Stimulated activated CD8-positive, alpha-beta memory T cell treated with anti-CD3 and anti-CD28 coated beads, Interleukin-15, amount 100 ng/mL, for 4 hours (primary cell): ENCODE data around the gene IL10RB.
"Not testable (repeated sequence)": the region's sequence is repeated elsewhere in the genome, so short reads cannot be mapped to it uniquely, and the experiment has no call there.

Source experiments
- DNase-seq, 2 donors: peaks; one replicate each; pipeline ENCODE4 v3.0.0-alpha.2; 2020; ENCODE audit warnings: low read depth in 2 of 2

The IL10RB gene

DNA sequence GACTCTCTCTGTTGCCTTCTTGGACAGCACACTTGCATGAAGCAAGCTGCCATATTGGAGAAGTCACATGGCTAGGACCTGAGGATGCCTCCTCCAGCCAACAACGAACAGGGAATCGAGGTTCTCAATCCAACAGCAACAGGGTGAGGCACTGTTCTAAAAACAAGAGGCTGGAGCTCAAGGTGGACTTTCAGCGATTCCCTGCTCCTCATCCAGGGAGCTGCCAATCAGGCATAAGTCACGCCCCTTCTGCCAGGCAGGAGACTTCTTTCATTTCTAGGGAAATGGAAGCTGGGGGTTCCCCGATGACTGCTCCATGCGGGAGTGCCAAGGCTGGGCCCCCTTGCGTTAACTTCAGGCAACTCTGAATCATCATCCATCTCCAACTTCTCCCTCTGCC is 35.9 kb downstream of the IL10RB start:
- no peak for DNase-seq

DNA sequence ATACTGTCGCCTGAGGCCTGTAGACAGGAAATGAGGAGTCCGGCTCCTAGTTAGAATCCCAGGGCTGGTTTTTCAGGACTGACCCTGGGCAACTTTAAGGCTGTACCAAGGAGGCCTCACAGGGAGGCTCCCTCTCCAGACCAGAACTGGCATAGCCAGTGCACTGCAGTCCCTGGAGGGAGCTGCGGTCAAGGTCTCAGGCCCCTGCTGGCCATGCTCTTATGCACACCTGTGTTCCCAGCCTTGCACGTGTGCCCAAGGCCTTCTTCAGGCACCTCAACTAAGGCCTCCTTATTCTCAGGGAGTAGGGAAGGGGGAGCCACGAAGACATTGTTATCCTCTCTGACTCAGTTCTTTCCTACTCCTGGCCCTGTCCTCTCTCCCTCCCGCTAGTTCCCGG is 36.6 kb downstream of the IL10RB start:
- no peak for DNase-seq

GRCh38 chr21:33305344-33305671 is 39.1 kb downstream of the IL10RB start:
- no peak for DNase-seq

DNA sequence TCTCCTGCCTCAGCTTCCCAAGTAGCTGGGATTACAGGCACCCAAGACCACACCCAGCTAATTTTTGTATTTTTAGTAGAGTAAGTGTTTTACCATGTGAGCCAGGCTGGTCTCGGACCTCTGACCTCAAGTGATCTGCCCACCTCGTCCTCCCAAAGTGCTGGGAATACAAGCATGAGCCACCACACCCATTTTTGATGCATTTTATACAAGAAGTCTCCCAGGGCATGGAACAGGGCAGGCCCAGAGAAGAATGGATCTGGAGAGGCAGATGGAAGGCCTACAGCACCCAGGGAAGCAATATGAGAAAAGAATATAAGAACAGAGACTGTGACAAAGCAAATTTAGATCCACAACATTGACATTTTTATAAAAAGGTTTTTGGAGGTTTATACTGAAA is 39.8 kb downstream of the IL10RB start:
- no peak for DNase-seq

DNA sequence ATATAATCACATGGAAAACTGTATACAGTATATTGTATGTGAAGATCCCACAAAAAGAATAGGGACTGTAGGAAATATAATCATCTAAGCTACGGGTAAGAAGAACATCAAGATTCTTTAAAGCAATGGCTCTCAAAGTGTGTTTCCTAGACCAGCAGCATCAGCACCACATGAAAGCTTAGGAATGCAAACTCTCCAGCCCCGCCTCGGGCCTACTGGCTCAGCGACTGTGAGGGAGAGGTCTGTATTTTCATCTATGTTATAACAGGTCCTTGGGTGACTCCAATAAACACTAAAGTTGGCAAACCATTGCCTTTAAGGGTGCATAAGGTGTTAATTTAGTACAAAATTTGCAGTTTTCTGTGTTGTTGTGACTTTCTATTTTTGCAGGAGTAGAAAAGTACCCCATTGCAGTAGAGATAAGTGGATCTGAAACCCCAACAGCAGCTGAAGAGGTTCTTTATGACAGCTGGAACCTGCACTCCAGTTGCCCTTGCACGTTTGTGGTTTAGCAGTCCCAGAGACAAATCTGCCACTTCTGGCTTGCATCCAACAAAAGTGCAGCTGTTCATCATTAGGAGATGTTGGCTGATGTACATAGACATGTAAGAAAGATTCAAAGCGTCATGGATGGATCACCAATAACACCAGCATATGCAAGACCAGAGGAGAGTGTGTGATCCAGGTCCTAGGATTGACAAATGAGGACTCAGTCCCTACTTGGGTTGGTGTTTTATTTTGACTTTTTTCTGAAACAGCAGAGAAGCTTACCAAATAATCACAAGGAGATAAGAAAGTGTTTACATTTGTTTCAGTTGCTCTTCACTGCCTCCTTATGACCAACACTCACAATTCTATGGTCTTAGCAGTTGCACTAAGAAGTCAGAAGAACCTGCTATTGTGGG is 42.7 kb downstream of the IL10RB start:
- no peak for DNase-seq

- DNase-seq, result no peak
Measured at GRCh38 chr21:33309778-33310177, 43.6 kb downstream of the IL10RB start.

GRCh38 chr21:33312121-33312520 is 46.0 kb downstream of the IL10RB start:
- DNase-seq, result no peak

DNA sequence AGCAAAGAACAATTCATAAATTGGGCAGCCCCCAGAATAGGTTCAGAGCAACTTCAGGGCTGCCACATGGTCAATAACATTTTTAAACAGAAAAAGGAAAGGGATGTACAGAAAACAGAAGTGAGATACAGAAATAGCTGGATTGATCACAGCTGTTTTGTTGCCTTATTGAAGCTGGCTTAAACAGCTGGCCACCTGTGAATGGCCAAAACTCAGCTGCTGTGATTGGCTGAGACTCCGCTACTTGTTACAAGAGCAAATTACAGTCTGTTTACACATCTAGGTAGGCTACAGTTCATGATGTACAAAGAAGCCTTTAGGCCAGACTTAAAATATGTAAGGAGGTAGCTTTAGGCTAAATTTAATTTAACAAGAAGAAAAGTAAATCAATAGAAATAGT is 47.0 kb downstream of the IL10RB start:
- no peak for DNase-seq

- no peak for DNase-seq
Measured at GRCh38 chr21:33313611-33314010, 47.4 kb downstream of the IL10RB start.

GRCh38 chr21:33314111-33314510 is 47.9 kb downstream of the IL10RB start:
- no peak for DNase-seq

- DNase-seq, result no peak
Measured at GRCh38 chr21:33315946-33316710, 50.0 kb downstream of the IL10RB start.

GRCh38 chr21:33317145-33317544 is 51.0 kb downstream of the IL10RB start:
- no peak for DNase-seq

DNA sequence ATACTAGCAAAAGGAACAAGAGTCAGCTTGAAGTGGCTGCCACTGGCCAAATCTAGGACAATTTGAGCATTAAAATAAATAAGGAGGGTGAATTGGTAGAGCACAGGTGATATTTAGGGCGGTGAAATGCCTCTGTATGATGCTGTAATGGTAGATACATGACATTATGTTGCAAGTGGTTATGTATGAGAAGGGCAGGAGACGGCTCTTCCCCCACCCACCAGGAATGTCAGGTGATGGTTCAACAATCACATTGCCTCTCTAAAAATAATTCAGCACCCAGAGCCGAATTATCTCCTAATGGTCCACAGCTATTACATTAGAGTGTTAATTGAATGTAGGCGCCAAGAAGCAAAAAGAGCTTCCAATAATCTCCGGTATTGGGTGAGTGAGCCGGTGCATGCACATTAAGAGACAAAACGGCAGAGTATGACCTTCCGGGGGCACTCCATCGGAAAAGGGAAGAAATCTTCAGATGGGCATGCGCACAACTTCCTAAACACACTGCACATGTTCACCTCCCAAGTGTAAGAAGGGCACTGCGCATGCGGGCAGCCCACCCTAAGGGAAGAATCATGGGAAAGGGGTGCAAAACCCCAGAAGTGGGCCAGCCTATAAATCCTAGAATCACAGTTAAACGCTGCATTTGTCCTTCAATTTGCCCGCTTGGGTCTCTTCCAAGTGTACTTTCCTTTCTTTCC is 51.8 kb downstream of the IL10RB start:
- no peak for DNase-seq

DNA sequence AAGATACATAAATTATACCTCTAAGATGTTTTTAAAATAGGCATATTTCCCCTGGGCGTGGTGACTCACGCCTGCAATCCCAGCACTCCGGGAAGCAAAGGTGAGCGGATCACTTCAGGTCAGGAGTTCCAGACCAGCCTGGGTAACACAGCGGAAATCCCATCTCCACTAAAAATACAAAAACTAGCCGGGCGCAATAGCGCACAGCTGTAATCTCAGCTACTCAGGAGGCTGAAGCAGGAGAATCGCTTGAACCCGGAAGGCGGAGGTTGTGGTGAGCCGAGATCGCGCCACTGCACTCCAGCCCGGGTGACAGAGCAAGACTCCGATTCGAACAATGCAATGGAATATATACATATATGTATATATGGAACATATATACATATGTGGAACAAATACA is 54.8 kb downstream of the IL10RB start:
- not testable (repeated sequence) for DNase-seq

DNA sequence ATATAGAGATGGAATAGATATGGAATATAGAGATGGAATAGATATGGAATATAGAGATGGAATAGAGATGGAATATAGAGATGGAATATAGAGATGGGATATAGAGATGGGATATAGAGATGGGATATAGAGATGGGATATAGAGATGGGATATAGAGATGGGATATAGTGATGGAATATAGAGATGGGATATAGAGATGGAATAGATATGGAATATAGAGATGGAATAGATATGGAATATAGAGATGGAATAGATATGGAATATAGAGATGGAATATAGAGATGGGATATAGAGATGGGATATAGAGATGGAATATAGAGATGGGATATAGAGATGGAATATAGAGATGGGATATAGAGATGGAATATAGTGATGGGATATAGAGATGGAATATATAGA is 57.4 kb downstream of the IL10RB start:
- DNase-seq, result not testable (repeated sequence)

DNA sequence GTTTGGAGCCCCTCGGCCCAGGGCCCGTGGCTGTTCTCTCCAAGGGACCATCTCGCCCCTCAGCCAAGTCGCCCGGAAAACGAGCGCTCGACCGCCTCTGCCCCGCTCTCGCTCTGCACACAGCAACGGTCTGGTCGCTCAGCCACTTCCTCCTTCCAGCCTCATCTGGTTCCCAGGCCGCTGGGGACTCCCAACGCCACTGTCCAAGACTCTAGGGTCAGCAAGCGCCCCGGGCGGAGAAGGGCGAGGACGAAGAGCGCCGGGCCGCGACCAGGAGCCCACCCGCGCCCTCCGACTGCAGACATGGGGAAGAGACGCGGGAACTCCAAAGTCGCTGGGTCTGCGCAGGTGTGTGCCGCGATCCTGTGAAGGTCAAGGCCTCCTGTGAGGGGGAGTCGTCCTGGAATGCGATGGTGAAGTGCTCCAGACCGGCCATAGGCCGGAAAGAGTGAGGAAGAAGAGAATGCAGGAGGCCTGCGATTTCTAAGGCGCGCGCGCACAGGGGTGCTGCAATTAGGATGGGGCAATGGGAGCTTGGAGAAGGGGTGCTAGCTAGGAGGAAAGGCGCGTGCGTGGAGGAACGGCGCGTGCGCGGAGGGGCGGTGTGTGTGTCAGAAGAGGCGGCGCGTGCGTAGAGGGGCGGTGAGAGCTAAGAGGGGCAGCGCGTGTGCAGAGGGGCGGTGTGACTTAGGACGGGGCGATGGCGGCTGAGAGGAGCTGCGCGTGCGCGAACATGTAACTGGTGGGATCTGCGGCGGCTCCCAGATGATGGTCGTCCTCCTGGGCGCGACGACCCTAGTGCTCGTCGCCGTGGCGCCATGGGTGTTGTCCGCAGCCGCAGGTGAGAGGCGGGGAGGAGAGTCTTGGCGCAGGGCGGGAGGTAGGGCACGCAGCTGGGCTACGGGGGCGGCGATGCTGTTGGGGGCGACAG is 58.4 kb downstream of the IL10RB start, which contains the start of gene IFNAR1:
TSS of gene IFNAR1 (plus strand) at position 680 of the 931 bp plus-strand sequence. CDS start at position 766, 86 bp downstream.
- DNase-seq, result peak; percentile 96 to 97

GRCh38 chr21:33325222-33326067 is 59.3 kb downstream of the IL10RB start:
- DNase-seq, result peak in 1 of 2 donors; percentile 53

- no peak for DNase-seq
Measured at GRCh38 chr21:33327326-33327725, 61.2 kb downstream of the IL10RB start.

DNA sequence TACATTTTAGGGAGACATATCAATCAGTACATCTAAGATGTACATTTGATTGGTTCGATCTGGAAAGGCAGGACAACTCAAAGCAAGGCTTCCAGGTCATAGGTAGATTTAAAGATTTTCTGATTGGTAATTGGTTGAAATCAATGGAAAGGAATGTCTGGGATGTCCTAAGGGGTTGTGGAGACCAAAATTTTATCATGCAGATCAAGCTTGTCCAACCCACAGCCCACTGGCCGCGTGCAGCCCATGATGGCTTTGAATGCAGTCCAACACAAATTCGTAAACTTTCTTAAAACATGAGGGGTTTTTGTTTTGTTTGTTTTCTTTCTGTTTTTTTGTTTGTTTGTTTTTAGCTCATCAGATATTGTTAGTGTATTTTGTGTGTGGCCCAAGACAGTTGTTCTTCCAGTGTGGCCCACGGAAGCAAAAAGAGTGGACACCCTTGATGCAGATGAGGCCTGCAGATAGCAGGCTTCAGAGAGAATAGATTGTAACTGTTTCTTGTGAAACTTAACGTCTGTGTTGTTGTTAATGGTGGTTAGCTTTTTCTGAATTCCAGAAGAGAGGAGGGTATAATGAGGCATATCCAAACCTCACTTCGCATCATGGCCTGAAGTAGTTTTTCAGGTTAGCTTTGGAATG is 61.7 kb downstream of the IL10RB start:
- no peak for DNase-seq

- DNase-seq, result no peak
Measured at GRCh38 chr21:33330726-33331125, 64.6 kb downstream of the IL10RB start.
